GM18499 (cell line): Measurements from ENCODE around the gene TXLNB.

Source experiments
- ATAC-seq: cut with Tn5 transposase; IDR thresholded peaks from one replicate; pipeline ENCODE4 v1.9.1; 2021; ENCODE audit warnings: moderate number of reproducible peaks; ENCODE audit not compliant: insufficient read depth, unreplicated experiment

Gene TXLNB

DNA sequence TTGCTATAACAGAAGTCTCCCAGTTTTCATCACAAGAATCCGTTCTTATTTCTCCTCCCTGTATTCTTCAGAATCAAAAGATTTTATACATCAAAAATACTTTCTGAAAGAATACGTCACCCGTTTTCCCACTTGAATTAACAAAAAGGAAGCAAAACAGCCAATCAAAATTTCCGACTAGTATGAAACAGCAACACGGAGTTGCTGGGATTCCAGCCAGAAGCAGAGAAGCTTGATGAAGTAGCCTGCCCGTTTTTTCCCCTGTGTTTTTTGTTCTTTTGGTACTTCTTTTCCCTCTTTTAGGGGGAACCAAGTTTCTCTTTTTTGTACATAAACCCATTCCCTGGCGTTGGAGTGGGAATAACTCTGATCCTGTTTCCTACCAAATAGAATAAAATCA is 14.6 kb downstream of the TXLNB start:
- no peak for ATAC-seq

DNA sequence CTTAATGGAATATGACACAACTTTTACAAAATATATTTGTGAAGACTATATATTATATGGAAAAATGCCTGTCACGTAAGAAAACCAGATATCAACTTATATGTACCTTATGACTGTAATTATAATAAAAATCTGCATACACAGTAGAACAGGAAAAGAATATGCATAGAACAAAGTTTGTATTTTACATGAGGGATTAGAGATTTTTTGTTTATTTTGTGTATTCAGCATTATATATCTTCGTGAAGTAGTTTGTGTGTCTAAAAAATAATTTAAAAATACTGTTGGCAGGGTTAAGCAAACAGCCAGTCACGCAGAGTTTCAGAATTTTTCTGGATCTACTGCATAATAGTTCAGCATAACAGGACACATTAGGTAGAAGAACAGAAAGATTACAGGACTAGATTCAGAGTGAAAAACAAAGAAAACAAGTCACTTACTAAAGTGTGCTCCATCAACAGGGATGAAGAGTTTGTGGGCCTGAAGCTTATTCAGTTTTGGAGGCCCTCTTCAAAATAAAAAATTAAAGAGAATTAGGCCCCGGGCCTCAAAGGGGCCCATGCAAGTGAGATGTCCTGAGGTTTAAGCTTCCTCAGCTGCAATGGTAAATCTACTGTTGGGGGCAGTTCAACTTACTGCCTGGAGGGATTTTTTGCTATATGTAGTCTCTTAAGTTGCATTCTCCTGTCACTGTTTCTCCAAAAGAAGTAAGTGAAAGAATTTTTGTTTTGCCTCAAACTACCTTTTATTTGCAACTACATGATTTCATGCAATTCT is 16.3 kb downstream of the TXLNB start:
- no peak for ATAC-seq

DNA sequence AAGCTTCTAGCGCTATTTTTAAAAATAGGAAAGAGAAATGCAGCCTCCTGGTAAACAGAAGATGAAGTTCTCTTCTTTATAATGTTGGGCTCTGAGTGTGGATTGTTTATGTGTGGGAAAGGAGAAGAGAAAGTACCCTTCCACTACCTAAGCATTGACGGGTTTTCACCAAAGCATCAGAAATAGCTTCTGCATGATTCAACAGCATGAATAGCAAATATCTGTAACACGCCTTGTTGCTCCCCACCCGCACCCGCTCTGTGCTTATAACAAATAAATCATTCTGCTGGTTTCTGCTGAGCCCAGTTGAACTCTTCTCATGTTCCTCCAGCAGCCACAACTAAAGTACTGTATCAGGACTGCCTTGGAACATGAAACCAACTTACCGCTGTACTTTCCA is 20.7 kb downstream of the TXLNB start:
- ATAC-seq: peak; percentile 80

DNA sequence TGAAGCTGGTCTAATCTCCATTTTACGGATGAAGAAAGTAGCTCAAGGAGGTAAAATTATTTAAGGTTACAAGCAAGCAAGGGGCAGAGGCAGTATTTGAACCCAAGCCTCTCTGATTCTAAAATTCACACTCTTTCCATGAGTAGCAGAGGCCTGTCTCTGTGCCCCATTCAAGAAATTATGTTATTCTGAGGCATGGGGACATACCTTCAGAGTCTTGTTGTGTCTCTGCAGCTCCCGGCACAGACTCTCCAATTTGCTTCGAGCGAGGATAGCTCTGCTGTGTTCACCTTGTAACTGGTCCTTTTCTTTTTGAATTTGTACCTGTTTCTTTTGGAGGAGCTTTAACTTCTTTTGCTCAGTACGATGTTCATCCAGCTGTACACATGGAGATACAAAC is 21.5 kb downstream of the TXLNB start:
- no peak for ATAC-seq

DNA sequence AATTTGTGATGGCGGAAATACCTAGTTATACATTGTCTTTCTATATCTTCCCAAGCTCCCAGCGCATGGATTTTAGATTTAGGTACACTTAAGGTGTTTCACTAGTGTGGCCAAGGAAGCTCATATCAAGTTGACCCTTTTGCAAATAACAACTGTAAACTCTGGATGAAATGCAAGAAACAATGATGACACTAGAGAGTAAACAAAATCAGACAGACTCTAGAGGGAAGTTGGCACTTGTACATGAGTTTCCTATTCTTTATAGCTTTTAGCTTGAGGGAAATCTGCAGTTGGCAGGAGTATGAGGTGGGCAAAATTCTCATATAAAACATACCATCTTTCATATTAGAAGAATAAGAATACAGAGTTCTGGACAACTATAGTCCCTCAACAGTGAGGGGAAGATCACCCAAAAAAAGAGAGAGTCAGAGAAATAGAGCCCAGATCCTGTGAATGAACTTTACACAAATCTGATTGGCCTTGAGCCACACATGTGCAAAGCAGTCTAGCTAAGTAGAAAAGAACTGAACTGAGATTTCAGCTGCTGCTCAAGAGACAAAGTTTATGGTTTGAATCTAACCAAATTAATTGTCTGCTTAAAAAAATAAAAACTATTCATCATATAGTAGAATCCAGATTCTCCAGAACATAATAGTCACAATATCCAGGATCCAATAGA is 26.1 kb downstream of the TXLNB start:
- ATAC-seq: no peak

DNA sequence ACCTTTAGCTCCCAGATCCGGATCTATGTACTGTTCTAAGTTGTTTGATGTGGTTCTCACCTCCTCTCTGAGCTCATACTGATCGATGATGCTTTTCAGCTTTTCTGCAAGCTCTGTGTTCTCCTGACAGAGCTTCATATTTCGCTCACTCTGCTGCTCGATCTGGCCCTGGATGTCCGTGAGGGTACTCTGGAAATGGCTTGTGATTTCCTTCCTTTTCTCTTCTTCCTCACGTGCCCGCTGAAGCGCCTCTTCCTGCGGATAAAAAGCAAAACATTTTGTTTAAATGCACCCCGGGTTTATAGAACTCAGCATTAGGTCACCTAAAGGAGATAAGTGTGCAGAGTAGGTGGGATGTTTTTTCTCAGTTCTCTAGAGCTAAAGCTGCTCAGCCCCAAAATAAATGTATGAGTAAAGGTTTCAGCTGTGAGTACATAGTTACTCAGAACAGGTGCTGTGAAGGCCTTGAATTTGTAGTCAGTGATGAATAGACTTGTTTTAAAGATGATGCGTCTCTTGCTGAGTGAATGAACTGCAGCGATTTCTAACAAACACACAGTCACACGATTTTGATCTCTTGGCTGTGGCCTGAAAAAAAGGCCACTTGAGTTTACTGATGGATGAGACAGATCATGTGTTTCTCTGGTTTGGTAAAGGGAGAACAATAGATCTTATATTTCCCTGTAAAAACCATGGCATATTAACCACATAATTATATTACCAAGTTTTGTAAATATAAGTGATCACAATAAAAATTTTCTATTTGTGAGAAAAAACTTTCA is 29.1 kb downstream of the TXLNB start:
- peak; percentile 92 for ATAC-seq

DNA sequence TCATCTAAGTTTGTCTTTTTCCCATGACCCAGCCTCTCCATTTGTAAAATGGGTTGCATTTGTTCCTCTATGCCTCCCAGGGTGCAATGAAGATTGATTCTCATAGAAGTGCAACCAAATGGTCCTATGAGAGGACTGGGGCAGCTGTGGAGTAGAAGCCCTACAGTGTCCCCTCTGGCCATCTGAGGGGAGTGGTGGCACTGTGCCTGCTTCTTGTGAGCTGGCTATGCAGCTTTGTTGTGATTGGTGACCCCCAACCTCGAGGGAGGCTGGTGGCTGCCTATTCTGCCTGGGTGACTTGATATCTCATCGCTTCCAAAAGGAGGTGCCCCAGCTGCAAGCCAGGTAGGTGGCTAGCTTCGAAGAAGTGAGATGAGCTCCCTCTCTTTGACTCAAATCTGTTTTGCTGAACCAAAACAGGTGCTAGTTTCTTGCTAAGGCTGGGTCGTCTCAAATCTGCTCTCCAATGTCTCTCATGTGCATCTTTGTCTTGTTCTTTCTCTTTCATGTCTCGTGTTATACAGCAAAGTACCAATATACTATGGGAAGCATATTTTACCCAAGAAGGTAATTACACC is 33.9 kb downstream of the TXLNB start:
- ATAC-seq: no peak

DNA sequence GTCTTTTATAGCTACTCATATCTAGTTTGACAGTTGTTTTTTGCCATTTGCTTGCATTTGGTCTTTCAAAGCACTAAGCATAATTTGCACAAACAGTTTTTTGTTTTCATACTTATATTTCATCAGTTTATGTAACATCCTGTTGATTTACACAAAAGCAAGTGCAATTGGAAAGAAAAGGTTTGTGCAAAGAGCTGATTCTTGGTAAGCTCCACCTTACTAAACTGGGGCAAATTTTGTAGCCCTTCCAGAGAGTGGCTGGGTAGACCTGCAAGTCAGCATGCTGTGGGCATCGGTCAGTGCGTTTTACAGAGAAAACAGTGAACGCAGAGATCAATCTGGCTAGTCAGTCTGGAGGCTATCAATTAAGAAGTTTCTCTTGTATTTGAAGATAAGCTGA is 34.5 kb downstream of the TXLNB start:
- ATAC-seq: no peak

DNA sequence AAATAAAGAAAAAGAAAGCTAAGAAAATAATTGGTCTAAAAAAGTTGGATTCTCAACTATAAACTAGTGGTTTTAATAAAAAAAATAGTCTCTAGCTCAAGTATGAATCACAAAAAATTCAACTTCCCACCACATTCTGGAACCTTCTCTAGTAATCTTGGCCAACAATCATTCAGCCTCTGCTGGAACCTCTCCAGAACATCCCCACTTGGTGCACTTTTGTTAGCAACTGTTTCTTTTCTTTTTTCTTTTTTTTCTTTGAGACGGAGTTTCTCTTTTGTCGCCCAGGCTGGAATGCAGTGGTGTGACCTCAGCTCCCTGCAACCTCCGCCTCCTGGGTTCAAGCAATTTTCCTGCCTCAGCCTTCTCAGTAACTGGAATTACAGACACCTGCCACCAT is 35.7 kb downstream of the TXLNB start:
- ATAC-seq: no peak

DNA sequence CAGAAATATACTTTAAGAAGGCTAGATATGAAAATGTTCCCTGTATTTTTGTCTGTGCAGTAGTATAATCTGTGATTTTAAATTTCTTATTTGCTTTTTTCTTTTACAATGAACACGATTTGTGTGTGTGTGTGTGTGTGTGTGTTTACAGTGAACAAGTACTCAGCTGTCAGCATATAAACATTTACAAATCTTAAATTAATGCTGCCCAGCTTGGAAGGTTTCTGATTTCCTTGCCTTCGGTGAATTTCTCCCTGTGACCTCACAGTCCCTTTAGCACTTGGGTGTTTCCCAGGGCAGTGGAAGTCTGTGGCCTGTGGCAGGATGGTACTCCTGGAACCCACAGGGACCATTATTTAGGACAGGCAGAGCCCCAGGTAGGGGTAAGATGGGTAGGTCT is 37.6 kb downstream of the TXLNB start:
- ATAC-seq: no peak

DNA sequence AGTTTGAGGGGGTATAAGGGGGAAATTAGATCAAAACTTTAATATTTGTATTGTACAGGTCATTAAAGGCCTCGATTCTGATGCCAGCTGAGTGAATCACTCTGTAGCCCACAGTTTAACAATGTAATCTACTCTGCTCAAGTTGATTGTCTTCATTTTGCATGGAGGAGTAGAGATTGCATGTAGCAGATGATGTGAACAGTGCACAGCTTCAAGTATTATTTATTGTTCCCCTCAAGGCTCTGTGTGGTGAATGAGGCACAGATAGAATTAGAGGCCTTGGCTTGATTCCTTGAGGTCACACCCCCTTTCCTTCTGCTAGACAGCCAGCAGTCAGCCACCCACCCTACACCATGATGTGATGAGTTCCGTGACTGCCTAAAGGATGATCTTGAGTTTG is 38.1 kb downstream of the TXLNB start:
- no peak for ATAC-seq

DNA sequence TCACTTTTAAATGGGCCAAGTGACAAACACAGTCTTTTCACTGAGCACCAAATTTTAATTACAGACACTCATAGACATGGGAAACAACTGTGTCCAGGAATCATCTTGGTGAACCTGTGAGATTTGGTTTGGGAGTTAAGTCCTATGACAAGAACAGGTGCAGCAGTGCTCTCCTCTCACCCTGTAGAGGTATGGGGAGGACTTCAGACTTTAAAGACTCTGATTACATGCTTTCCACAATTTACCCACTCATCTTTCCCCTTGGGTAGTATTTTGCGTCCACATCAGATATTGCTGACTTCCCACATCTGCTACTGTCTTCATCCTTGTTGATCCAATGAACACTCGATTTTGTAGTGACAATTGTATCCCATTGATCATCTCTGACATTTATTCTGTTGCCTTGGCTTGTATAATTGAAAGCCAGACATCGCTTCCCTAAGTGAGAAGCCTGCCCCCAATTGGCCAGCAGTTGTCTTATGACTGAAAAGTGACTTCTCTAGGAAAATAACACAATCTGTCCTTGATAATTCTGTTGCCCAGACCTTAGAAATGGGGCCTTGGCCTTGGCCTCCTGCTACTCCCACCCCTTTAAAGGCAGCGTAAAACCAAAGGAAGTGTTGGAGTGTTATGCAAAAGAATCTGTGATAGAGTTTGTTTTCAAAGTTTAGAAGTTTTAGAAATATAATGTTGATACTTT is 40.0 kb downstream of the TXLNB start:
- no peak for ATAC-seq

DNA sequence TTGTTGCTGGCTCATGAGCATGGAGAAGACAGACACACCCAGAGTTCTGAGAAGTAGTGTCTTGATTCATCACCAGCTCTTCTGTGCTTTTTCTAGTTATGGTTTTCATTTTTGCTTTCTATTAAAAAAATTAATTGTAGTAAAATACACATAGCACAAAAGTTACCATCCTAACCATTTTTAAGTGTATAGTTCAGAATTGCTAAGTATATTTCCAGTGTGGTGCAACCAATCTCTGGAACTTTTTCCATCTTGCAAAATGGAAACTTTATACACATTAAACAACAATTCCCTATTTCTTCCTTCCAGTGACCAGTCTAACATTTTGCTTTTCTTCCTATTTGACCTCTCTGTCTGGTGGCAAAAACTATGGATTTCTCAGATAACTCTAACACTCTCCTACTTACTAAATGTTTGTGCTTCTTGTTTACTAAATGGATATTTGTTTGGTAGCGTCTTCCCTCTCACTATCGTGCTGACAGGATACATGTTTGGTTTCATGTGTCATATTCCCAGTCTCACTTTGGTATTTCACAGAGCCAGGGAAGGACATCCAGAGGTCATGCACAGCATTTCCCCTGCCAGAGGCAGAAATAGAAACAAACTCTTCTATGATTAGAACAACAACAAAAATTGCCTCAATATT is 40.6 kb downstream of the TXLNB start:
- peak; percentile 25 for ATAC-seq

DNA sequence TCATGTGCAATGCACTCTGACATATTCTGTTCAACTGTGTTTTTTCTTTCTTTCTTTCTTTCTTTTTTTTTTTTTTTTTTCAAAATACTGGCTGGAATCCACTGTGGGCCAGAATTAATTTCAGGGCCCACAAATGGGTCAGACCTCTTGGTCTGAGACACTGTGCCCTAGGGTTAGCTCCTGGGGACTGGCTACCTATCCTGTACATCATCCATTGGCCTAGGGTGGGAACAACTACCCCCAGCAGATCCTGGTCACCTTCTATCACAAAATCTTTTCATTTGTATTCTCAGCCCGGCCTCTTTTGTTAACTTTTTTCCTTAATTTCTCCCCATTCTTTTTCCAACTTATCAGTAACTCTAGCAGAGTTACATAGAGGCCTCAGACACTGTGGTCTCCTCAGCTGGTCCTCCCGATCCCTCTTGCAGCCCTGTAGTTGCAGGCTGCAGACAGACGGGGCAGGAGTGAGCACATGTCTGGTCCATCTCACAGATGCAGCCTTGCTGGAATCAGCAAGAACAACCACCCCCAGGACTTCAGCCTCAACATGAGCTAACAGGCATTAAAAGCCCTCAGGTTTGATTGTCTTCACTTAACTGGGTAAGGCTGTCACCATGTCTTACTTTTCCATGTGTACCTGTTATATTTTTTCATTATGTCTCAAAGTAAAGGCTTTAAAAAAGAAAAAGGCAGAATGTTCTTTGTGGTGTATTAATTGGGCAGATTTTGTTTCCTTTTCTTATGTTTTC is 41.3 kb downstream of the TXLNB start:
- peak; percentile 92 for ATAC-seq

DNA sequence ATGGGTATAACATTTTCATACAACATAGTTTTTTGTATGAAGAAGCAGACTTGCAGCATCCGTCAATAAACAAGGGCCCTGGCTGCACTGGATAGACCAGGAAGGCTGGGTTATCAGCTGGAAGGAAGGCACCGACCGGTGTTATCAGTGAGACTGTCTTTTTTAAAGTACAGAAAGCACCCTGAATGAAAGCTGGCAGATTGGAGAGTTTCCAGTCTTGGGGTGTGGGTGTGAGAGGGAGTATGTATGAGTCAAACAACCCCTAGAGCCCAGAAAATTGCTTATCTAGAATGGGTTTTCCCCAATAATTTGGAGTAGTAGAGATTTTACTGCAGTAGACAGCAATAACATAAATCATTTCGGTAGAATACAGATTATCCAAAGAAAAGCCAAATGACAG is 42.4 kb downstream of the TXLNB start:
- no peak for ATAC-seq

DNA sequence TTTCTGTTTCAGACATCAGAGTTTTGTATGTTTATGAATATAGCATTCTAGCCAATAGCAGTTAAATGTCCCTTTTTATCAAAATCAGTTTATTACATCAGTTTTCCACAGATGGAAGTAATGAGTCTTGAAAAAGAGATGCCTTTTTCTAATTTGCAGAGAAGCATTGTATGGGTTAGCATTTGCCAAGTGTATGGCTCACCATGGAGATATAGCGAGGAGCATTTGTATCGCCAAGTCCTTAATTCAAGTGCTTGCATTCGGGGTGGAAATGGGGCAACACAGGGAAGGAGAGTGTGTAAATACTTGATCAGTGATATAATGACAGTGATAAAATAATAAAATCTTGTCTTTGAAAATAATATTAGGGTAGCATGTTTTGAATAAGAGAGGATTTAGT is 42.9 kb downstream of the TXLNB start:
- no peak for ATAC-seq

DNA sequence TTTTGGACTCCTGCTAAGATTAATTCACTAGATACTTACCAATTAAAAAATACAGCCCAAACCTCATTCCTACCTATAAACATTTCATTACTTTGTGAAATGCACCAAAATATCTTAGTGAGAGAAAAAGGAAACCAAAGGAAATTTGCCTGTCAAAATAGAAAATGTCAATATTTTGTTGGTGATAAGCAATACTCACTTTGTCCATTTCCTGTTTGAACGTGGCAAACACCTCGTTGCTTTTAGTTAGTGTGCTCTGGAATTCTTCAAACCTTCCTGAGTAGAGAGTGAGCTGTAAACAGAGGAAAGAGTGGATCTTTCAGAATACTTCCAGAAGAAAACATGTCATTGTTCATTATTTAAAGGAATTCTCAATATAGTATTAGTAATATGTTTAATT is 44.2 kb downstream of the TXLNB start:
- ATAC-seq: no peak

DNA sequence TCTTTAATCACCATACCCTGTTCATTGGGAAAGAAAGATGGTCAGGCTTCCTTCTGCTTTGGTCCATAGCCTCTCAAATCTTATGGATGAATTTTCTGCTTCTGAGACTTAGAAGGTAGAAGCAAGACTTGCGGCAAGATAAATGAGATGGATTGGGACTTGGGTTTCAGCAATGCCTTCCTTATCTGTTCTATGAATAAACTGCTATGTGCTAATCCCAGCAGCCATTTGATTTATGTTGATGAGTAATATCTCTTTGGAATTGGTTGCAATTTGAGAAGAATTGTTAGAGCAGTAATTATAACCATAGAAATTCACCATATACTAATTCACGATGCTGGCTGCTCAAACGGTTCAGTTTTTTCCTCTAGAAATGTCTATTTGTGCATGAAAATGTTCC is 48.3 kb downstream of the TXLNB start:
- ATAC-seq: no peak
